Measurements from ENCODE around the gene ADH1A.
"Not testable (repeated sequence)": the region's sequence is repeated elsewhere in the genome, so short reads cannot be mapped to it uniquely, and the experiment has no call there.

The ADH1A gene

DNA sequence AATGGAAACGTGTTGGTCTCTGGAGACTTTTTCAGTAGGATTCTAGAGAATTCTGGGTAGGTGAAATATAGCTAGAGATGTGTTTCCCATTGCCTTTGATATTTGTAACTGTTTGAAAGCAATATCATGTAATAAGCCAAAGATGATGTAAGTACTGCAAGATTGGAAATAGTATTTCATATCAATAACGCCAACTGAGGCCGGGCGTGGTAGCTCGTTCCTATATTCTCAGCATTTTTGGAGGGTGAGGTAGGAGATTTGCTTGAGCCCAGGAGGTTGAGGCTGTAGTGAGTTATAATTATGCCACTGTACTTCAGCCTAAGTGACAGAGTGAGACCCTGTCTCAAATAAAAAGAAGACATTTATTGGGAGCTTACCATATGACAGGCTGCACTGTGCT is 9.5 kb downstream of the ADH1A start:
- DNase-seq (ENCODE audit: low read depth in 2 of 2), result no peak

DNA sequence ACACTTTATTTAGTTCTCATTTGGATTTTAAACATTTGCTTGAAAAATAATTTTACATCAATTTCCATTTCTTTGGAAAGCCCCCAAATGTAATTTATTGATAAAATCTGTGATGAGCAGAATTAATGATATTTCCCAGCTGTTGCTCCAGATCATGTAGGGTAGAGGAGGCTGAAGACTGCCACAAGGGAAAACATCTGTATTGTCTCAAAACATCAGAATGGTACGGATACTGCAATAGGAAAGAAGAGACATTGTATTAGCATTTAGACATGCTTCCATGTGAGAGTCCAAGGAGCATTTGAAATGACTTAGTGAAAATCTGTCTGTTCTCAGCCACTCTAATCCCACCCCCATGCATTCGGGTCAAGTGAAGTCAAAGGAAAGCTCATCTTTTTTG is 14.4 kb downstream of the ADH1A start:
- no peak for DNase-seq (ENCODE audit: low read depth in 2 of 2)

DNA sequence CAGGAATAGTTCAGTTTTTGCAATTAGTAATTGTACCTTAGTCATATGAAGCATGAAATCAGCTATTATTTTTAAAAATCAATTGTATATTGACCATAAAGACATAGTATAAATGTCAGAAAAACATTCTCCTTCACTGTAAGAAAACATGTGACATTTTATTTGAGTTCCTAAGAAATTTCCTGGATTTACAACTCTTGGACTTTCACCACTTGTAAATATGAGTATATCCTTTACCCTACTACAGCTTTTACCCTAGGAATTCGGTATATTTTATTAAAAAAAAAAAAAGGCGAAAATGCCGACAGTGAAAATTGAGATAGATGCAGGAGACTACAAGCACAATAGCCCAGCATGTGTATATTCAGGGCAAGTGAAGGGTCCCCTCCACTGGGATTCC is 14.9 kb downstream of the ADH1A start:
- no peak for DNase-seq (ENCODE audit: low read depth in 2 of 2)

DNA sequence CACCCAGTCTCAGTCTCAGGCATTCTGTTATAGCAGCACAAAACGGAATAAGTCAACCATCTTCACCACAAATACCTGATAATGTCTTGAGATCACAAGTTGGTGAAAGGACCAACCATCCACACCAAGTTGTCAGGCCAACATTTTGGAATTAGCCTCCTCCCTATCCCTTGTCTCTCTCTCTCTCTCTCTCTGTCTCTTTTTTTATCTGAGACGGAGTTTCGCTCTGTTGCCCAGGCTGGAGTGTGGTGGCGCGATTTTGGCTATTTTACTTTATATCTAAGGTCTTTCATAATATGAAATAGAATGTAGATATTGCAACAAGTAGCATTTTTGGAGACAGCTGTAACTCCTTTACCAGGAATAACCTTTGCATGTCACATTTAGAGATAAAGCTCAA is 15.7 kb downstream of the ADH1A start:
- no peak for DNase-seq (ENCODE audit: low read depth in 2 of 2)

DNA sequence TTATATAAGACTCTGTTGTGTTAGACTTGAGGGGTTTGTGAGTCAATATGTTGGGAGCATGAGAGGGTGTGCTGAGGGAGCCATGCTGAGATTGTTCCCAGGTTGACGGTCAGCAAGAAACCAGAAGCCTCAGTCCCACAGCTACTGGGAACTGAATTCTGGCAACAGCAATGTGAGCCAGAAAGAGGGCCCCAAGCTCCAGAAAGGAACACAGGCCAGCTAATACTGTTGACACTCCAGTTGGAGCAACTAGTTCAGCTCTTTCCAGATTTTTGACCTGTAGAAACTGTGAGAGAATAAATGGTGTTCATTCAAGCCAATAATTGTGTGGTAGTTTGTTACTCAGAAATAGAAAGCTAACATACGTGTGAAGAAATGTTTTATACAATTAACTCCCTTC is 17.1 kb downstream of the ADH1A start:
- no peak for DNase-seq (ENCODE audit: low read depth in 2 of 2)

DNA sequence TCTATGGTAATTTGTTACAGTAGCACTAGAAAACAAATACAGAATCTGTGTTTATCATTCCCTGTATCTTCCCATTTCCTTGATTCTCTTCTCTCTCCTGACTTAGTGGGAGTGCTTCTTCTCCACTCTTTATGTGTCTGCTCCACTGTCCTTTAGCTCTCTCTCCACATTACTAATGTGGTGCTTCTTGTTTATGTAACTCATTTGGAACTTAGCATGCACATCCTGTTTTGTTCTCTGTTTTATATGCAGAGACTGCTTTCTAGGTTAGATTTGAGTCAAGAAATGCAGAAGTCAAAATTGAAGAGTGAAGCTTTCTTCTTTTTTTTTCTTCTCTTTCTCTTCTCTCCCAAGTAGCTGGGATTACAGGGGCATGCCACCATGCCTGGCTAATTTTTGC is 25.9 kb downstream of the ADH1A start:
- DNase-seq (ENCODE audit: low read depth in 2 of 2), result no peak

DNA sequence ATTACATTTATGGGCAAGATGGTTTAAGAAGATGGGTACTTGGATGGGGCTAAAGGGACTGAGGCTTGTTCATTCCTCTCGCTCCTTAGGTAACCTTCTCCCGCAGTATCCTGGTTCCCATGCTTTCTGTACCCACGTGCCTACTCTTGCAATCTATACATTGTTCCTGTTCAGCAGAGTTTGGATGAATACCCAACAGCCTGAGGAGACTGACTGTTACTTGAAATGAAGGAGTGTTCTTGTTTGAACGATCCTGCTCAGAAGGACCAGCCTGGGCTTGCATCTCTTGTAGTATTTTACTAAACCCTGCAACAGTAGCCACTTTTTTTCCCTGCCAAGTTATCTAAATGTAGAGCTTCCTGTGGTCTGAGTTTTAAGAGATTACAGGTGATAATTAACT is 38.0 kb downstream of the ADH1A start:
- DNase-seq (ENCODE audit: low read depth in 2 of 2), result no peak

DNA sequence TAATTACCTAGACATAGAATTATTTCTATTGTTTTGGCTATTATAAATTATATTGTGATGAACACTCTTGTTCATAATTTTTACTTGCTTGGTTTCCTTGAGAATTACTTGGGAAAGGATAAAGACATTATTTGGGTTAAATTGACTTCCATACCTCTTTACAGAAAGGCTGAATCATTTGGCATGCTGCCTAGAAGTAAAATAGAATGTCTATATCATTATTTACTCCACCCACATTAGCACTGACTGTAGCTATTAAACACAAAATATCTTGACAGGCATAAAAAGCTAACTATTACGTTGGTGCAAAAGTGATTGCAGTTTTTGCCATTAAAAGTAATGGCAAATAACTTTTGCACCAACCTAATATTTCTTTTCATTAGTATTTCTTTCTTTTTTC is 42.1 kb downstream of the ADH1A start:
- no peak for DNase-seq (ENCODE audit: low read depth in 2 of 2)

DNA sequence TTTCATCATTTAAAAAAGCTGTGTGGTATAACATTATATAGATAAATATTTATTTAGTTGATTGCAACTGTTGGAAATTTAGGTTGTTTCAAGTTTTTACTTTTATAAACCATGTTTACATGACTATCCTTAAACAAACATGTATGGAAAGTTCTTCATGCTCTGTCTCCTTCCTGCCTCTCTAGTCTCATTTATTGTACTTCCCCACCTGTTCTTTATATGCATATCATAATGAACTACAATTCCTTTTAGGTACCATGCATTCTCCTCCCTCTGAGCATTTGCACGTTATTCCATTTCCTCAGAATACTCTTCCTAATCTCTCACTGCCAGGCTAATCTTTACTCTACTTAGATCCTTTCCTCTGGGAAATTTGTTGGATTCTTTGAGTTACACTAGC is 54.8 kb downstream of the ADH1A start:
- DNase-seq (ENCODE audit: low read depth in 2 of 2), result no peak

DNA sequence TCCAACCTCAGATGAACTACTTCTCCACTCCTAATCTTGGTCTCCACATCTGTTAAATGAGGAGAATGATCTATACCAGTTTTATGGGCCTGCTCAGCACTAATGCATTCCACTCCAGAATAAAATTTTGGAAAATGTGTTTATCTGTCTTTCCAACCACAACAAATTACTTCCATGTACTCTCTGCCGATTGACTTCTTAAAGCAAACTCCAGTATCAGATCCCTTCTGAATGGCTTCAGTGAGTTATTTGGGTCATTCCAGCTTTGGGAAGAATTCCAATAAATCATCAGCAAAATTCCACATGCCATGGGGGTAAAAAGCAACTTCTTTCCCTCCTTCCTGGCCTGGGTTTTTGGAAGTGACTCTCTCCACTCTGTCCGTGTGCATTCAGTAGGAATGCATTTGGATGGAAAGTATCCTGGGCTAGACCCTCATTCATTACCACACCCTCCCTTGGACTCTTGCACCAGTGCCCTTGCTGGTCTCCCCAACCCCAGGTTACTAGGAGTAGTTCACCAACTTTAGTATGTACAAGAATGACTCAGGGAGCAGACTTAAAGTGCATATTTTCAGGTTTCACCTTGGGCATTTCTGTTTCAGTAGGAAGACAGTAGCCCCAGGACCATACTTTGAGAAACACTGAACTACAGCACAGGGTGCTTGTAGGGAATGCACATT is 56.3 kb downstream of the ADH1A start:
- DNase-seq (ENCODE audit: low read depth in 2 of 2), result no peak

DNA sequence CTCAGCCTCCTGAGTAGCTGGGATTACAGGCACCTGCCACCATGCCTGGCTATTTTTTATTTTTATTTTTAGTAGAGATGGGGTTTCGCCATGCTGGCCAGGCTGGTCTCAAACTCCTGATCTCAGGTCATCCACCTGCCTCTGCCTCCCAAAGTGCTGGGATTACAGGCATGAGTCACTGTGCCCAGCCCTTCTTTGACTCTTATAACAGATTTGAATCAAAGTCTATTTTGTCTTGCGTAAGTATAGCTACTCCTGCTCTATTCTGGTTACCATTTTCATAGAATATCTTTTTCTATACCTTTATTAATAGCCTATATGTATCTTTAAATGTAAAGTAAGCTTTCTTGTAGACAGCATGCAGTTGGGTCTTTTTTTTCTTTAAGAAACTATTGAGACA is 57.4 kb downstream of the ADH1A start:
- DNase-seq (ENCODE audit: low read depth in 2 of 2), result not testable (repeated sequence)

DNA sequence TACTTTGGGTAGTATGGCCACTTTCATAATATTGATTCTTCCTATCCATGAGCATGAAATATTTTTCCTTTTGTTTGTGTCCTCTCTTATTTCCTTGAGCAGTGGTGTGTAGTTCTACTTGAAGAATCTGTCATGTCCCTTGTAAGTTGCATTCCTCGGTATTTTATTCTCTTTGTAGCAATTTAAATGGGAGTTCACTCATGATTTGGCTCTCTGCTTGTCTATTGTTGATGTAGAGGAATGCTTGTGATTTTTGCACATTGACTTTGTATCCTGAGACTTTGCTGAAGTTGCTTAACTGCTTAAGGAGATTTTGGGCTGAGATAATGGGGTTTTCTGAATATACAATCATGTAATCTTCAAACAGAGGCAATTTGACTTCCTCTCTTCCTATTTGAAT is 62.1 kb downstream of the ADH1A start:
- not testable (repeated sequence) for DNase-seq (ENCODE audit: low read depth in 2 of 2)

DNA sequence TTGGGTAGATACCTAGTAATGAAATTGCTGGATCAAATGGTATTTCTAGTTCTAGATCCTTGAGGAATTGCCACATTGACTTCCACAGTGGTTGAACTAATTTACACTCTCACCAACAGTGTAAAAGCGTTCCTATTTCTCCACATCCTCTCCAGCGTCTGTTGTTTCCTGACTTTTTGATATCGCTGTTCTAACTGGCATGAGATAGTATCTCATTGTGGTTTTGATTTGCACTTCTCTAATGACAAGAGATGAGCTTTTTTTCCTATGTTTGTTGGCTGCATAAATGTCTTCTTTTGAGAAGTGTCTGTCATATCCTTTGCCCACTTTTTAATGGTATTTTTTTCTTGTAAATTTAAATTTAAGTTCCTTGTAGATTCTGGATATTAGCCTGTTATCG is 63.1 kb downstream of the ADH1A start:
- DNase-seq (ENCODE audit: low read depth in 2 of 2), result not testable (repeated sequence)

Data from stimulated activated CD8-positive, alpha-beta memory T cell treated with anti-CD3 and anti-CD28 coated beads, Interleukin-15, amount 100 ng/mL, for 48 hours (primary cell).